ENCODE measurements around the gene TEX13D.

TEX13D gene

DNA sequence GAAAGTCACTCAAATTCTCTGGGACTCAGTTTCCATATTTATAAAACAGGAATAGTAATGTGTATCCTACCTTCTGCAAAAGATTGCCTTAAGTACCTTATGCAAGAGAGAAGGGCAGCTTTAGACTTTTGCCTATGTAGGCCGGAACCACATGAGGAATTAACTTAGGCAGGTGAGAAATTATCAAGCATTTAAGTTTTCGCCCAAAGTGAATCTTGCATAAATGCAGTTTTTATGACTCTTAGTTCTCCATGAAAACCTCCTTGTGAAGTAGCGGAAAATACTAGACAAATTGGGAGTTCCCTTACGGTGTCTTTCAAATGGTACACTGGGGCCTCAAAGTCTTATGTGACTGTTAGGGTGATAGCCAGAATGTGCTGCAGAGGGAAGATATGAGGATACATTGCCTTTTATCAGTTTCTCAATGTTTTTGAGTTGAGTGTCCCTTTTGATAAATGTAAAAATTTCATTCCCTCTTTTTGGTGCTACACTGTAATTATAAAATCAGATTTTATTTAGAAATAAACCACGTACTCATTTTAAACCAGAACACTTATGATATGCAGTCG, 16.5 kb downstream of the TEX13D start:
- DNase-seq, result no peak

- DNase-seq, result no peak
Measured at GRCh38 chrX:124354648-124355047, 22.2 kb downstream of the TEX13D start.

- no peak for DNase-seq
Measured at GRCh38 chrX:124358800-124359383, 26.4 kb downstream of the TEX13D start.

DNA sequence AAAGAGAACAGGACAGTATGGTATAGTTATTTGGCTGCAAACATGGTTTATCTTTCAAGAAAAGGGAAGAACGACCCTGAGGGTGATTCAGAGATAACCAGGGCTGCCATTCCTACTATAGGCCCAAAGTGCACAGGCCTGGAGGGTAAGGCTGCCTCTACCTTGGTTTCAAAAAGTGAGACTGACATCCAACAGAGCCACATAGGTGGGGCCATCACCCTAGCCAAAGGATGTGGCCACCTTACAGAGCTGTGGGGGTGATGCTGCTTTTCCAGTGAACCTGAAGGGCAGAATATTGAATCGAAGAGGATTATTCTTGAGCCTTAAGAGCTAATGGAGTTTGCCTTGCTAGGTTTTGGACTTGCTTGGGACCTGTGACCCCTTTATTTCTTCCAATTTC, 29.6 kb downstream of the TEX13D start:
- DNase-seq, result no peak

GRCh38 chrX:124362761-124363160, 30.3 kb downstream of the TEX13D start:
- DNase-seq, result no peak

DNA sequence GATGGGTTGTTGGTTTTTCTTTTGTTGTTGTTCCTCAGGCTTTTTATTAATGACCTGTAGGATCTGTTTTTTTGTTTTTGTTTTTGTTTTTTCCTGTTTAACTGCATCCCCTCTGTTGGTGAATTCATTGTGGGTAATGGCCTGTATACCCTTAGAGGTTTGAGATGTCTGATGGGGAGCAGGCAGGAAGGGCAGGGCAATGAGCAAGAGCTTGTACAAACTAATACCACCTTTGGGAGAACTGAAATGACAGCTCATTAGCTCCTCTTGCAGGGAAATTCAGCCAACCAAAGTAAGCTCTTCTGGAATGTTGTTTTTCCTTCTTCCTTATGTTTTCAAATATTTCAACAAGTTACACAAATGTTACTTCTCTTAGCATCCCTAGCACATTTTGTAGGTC, 37.3 kb downstream of the TEX13D start:
- DNase-seq, result no peak

DNA sequence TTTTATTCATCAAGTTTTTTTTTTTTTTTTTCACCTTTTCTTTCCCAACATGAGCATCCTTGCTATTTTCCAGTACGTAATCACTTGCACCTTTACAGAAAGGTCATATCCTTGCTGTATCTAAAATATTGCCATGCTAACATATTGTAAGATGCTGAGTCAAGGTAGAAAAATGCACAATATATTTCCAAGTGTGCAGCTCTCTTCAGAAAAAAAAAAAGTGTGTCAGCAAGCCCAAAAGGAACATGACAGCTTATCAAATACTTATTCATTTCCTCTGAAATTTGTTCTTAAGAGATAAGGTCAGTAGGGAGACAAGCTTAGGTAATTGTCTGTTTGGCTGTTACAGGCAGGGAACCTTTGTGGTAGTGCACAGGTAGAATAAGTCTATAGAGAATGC, 40.9 kb downstream of the TEX13D start:
- no peak for DNase-seq

DNA sequence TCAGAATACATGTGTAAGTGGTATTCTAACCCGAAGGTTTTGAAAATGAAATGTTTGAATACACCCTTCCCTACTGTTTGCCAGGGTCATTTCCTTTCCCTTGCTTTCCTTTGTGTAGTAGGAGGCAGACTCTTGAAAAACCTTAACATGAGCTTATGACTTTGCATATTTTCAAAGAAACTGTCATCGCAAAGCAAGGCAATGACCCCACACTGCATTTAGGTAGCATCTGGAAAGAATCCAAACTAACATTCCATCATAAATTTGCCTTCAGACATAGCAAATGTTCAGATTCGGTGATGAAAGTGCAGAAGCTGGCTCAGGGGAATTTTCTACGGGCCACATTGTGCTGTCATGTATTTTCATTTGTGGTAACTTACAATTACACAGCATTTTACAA, 46.2 kb downstream of the TEX13D start:
- DNase-seq, result no peak

GRCh38 chrX:124383354-124383753, 50.9 kb downstream of the TEX13D start:
- no peak for DNase-seq

DNA sequence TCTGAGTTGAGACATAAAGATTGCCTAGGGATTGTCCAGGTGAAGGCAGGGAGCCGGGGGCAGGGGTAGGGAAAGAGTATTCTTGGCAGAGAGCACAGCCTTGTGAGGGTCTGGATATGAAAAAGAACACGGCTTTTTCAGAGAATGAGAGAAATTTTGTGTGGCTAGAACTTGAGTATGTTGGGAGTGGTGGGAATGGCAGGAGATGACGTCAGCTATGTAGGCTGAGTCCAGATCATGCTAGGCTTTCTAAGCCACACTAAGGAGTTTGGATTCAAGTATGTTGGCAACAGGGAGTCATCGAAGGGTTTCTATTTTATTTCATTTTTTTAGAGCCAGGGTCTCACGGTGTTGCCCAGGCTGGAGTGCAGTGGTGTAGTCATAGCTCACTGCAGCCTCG, 53.9 kb downstream of the TEX13D start:
- DNase-seq, result no peak
